Measurements from ENCODE around the gene NUBP2.

The NUBP2 gene

DNA sequence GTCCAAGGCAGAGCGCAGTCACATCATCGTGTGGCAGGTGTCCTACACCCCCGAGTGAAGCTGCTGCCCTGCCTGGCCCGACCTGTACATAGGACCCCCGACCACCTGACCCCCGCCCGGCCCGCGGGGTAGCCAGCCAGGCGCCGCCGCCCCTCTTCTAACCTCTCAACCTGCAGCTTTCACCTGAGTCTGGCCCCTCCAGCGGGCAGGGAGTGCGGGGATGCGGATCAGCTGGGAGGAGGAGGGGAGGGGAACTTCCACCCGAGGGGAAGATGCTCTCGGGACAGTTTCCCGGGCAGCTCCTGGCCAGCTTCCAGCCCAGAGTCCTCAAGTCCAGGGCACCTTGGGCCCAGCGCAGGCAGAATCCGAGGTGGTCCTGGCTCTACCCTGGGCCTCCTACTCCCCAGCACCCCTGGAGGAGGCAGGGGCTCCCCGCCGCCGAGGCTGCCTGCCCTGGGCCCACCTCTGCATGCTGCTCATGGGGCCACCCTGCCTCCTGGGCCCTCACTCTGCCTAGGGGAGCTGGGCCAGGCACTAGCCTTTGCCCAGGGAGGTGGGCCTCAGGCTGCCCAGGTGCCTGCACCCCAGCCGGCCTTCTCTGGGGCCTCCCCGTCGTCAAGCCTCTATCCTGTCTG lies 13.9 kb upstream of the NUBP2 start:
- DNase-seq (ENCODE audit: low spot score): no peak
- H3K9ac ChIP-seq (ENCODE audit: low read depth, low read length, poor library complexity): peak overlapping the region; percentile 44

DNA sequence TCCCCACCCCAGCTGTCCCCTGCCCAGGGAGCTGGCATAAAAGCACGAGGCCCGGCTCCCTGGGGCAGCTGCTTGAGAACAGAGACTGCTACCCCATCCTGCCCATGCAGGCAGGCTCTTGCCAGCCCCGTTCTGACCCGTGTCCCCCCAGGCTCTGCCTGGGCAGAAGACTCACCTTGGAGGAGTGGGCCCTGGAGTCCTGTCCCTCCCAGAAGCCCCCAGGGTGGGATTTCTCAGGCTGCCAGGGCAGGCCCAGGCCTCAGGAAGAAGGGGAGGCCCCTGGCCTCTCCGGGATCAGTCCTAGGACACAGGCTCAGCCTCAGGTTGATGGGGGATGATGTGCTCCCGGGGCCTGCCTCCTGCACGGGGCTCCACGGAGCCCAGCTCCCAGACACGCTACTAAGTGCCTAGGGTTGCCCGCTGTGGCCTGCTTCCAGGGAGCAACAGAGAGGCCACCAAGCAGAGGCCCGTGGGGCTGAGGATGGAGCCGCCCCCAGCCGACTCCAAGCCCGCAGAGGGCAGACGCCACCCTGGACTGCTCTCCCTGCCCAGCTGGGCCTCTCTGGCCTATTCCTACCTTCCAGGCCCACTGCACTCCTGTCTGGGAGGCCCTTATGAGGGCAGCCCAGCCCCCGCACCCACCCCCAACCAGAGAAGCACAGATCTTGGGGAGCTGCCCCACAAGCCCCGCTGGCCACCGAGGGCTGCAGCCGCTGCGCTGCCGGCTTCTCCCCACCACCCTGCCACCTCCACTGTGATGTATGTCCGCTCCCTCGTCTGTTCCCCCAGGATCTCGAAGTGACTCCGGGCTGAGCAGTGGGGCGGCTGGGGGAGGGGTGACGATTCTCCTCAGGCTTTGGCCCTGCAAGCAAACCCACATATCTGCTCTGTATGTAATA lies 13.1 kb upstream of the NUBP2 start:
- no peak overlapping the region for H2BK5ac ChIP-seq (ENCODE audit: low read length)
- no peaks in the 10 kb centered on the region for H3K27me3 ChIP-seq (ENCODE audit: control insufficient read depth in 3 of 3, insufficient read depth in 3 of 3, low read depth in 1 of 3, low read length in 3 of 3)
- no CpG with 5 or more reads among the region's 27 CpGs for WGBS, 2 donors (ENCODE audit: extremely low coverage in 2 of 2, insufficient read length in 2 of 2, insufficient replicate concordance in 1 of 2)
- no peak overlapping the region for H3K4me2 ChIP-seq (ENCODE audit: insufficient read depth, low read length, poor library complexity, severe bottlenecking)
- no peak overlapping the region for H3K4ac ChIP-seq (ENCODE audit: low read length)
- H3K4me1 ChIP-seq (ENCODE audit: control insufficient read depth in 2 of 2, insufficient read depth in 1 of 2, low read depth in 1 of 2, low read length in 2 of 2): peaks cover 12% of the 10 kb centered on the region in 2 donors
- H3K23ac ChIP-seq (ENCODE audit: low read depth, low read length, poor library complexity): peak overlapping the region; percentile 46
- peaks cover 21% of the 10 kb centered on the region for H3K79me1 ChIP-seq (ENCODE audit: low read depth, low read length)
- H2BK15ac ChIP-seq (ENCODE audit: low read length): no peak overlapping the region
- H2AK5ac ChIP-seq (ENCODE audit: low read depth, low read length): peak overlapping the region; percentile 90
- no peak for DNase-seq (ENCODE audit: low spot score)
- H4K8ac ChIP-seq (ENCODE audit: low read depth, low read length): no peak overlapping the region
- no peak overlapping the region for H3K4me3 ChIP-seq (ENCODE audit: low read length in 2 of 2)
- peaks cover 29 to 65% of the 10 kb centered on the region in 2 donors for H3K36me3 ChIP-seq (replicated peaks in 1 of 2; ENCODE audit: control insufficient read depth in 2 of 2, insufficient read depth in 2 of 2, low read length in 2 of 2)
- no peak overlapping the region for H3K9ac ChIP-seq (ENCODE audit: low read depth, low read length, poor library complexity)
- no peak overlapping the region for H3K14ac ChIP-seq (ENCODE audit: low read length)
- peak overlapping the region; percentile 6 for H3K18ac ChIP-seq (ENCODE audit: low read length)
- H2AFZ ChIP-seq (ENCODE audit: low read length): no peak overlapping the region
- no peaks in the 10 kb centered on the region for H3K9me3 ChIP-seq (replicated peaks in 1 of 2; ENCODE audit: control insufficient read depth in 2 of 2, insufficient read depth in 1 of 2, low read depth in 1 of 2, low read length in 2 of 2)
- no peak overlapping the region for H2BK120ac ChIP-seq (ENCODE audit: low read depth, low read length)
- no peak overlapping the region for H2BK12ac ChIP-seq (ENCODE audit: low read length)
- H3K27ac ChIP-seq (replicated peaks; ENCODE audit: low read length): no peak overlapping the region
- no peak overlapping the region for H4K91ac ChIP-seq (ENCODE audit: low read depth, low read length, poor library complexity)

More for the DNA sequence above, 13.9 kb upstream of the NUBP2 start:
- Histone ChIP-seq H3K79me1 (ENCODE audit: low read depth, low read length) (peaks cover 19% of the 10 kb centered on the region), H3K23ac (ENCODE audit: low read depth, low read length, poor library complexity) (peak overlapping the region; percentile 55), H3K27me3 (ENCODE audit: control insufficient read depth in 3 of 3, insufficient read depth in 3 of 3, low read depth in 1 of 3, low read length in 3 of 3) (no peaks in the 10 kb centered on the region), H2AK5ac (ENCODE audit: low read depth, low read length) (no peak overlapping the region), H2BK120ac (ENCODE audit: low read depth, low read length) (no peak overlapping the region), H3K27ac (replicated peaks; ENCODE audit: low read length) (no peak overlapping the region), H2AFZ (ENCODE audit: low read length) (no peak overlapping the region), H3K9me3 (replicated peaks in 1 of 2; ENCODE audit: control insufficient read depth in 2 of 2, insufficient read depth in 1 of 2, low read depth in 1 of 2, low read length in 2 of 2) (no peaks in the 10 kb centered on the region), H2BK5ac (ENCODE audit: low read length) (no peak overlapping the region), H4K91ac (ENCODE audit: low read depth, low read length, poor library complexity) (no peak overlapping the region), H3K4ac (ENCODE audit: low read length) (no peak overlapping the region), H3K4me2 (ENCODE audit: insufficient read depth, low read length, poor library complexity, severe bottlenecking) (no peak overlapping the region), H2BK12ac (ENCODE audit: low read length) (peak overlapping the region; percentile 10), H3K18ac (ENCODE audit: low read length) (no peak overlapping the region), H3K4me1 (ENCODE audit: control insufficient read depth in 2 of 2, insufficient read depth in 1 of 2, low read depth in 1 of 2, low read length in 2 of 2) (peaks cover 6 to 13% of the 10 kb centered on the region in 2 donors), H3K36me3 (replicated peaks in 1 of 2; ENCODE audit: control insufficient read depth in 2 of 2, insufficient read depth in 2 of 2, low read length in 2 of 2) (peaks cover 34 to 71% of the 10 kb centered on the region in 2 donors), H3K14ac (ENCODE audit: low read length) (peak overlapping the region; percentile 71), H3K4me3 (ENCODE audit: low read length in 2 of 2) (no peak overlapping the region), H4K8ac (ENCODE audit: low read depth, low read length) (no peak overlapping the region), H2BK15ac (ENCODE audit: low read length) (no peak overlapping the region)
- WGBS, 2 donors (ENCODE audit: extremely low coverage in 2 of 2, insufficient read length in 2 of 2, insufficient replicate concordance in 1 of 2): no CpG with 5 or more reads among the region's 26 CpGs

DNA sequence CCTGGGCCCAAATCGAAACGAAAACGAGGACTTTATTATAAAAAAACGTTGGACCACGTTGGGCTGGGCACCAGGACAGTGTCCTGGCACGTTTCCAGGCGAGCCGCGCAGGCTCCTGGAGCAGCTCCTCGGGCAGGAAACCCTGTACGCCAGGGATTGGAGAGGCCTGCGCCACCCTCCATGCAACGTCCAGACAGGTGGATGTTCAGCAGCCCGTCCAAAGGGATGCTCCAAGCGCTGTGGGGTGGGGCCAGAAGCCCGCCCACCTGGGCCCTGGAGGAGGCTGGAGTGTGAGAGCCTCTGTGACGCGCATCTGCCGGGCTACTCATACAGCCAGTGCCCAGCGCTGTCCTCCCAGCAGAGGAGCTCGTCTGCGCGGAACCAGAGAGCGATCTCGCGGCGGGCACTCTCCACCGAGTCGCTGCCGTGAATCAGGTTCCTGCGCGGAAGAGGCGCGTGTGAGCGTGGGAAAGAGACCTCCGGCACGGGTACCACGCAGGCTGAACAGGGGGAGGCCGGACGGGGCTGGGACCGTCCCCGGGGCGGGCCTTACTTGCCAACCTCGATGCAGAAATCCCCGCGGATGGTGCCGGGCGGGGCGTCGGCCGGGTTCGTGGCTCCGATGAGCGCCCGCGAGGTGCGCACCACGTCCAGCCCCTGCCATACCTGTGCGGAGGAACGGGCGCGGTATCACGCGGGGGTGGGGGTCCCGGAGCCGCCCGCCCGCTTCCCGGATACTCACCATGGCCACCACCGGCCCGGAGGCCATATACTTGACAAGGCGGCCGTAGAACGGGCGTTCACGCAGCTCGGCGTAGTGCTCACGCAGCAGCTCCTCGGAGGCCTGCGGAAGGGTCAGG lies 12.2 kb upstream of the NUBP2 start:
- peak overlapping the region; percentile 90 for H2AK5ac ChIP-seq (ENCODE audit: low read depth, low read length)
- H3K4ac ChIP-seq (ENCODE audit: low read length): no peak overlapping the region
- no peaks in the 10 kb centered on the region for H3K27me3 ChIP-seq (ENCODE audit: control insufficient read depth in 3 of 3, insufficient read depth in 3 of 3, low read depth in 1 of 3, low read length in 3 of 3)
- H3K36me3 ChIP-seq (replicated peaks in 1 of 2; ENCODE audit: control insufficient read depth in 2 of 2, insufficient read depth in 2 of 2, low read length in 2 of 2): peaks cover 23 to 65% of the 10 kb centered on the region in 2 donors
- DNase-seq (ENCODE audit: low spot score): peak; percentile 6
- peaks cover 12% of the 10 kb centered on the region in 2 donors for H3K4me1 ChIP-seq (ENCODE audit: control insufficient read depth in 2 of 2, insufficient read depth in 1 of 2, low read depth in 1 of 2, low read length in 2 of 2)
- no peak overlapping the region for H2BK120ac ChIP-seq (ENCODE audit: low read depth, low read length)
- H3K9me3 ChIP-seq (replicated peaks in 1 of 2; ENCODE audit: control insufficient read depth in 2 of 2, insufficient read depth in 1 of 2, low read depth in 1 of 2, low read length in 2 of 2): no peaks in the 10 kb centered on the region
- H2BK12ac ChIP-seq (ENCODE audit: low read length): peak overlapping the region; percentile 58
- peak overlapping the region; percentile 83 for H3K18ac ChIP-seq (ENCODE audit: low read length)
- no CpG with 5 or more reads among the region's 81 CpGs for WGBS, 2 donors (ENCODE audit: extremely low coverage in 2 of 2, insufficient read length in 2 of 2, insufficient replicate concordance in 1 of 2)
- no peak overlapping the region for H4K91ac ChIP-seq (ENCODE audit: low read depth, low read length, poor library complexity)
- no peak overlapping the region for H3K27ac ChIP-seq (replicated peaks; ENCODE audit: low read length)
- no peak overlapping the region for H4K8ac ChIP-seq (ENCODE audit: low read depth, low read length)
- no peak overlapping the region for H2AFZ ChIP-seq (ENCODE audit: low read length)
- H3K4me2 ChIP-seq (ENCODE audit: insufficient read depth, low read length, poor library complexity, severe bottlenecking): peak overlapping the region; percentile 98
- peak overlapping the region; percentile 4 to 99 for H3K4me3 ChIP-seq (ENCODE audit: low read length in 2 of 2)
- peak overlapping the region; percentile 38 for H3K14ac ChIP-seq (ENCODE audit: low read length)
- H2BK15ac ChIP-seq (ENCODE audit: low read length): no peak overlapping the region
- peak overlapping the region; percentile 91 for H3K9ac ChIP-seq (ENCODE audit: low read depth, low read length, poor library complexity)
- H3K79me1 ChIP-seq (ENCODE audit: low read depth, low read length): peaks cover 26% of the 10 kb centered on the region
- peak overlapping the region; percentile 87 for H2BK5ac ChIP-seq (ENCODE audit: low read length)
- H3K23ac ChIP-seq (ENCODE audit: low read depth, low read length, poor library complexity): peak overlapping the region; percentile 99
